K562 (cell line): ENCODE data around the gene NEDD8. TPM values are rescaled to one million over a fixed set of nuclear protein-coding genes. Genes with fewer than 3 reads are reported as not detected.
A peak's percentile ranks its signal among the peaks of the same experiment; 100 is the strongest.

ENCODE experiments used
- BRCA1 ChIP-seq, 2 experiments: fragments of 450-650 bp in 1 of 2; sonication (generic) in 1 of 2; formaldehyde crosslinking in 1 of 2; IDR thresholded peaks; 2 replicates each; pipeline versions ENCODE4 v1.5.0 to v1.6.1; 2017 to 2020; ENCODE audit warnings: mild to moderate bottlenecking in 1 of 2, missing genetic modification reagents in 1 of 2
- CREM ChIP-seq: IDR thresholded peaks from 2 replicates; pipeline ENCODE4 v1.6.1; 2014; ENCODE audit warnings: antibody characterized with exemption, low read depth
- ETV5 ChIP-seq: sonication (generic); formaldehyde crosslinking; IDR thresholded peaks from 2 replicates; pipeline ENCODE4 v1.4.0; 2020; ENCODE audit warnings: low read depth, mild to moderate bottlenecking, missing genetic modification reagents
- HDAC1 ChIP-seq, 2 experiments: fragments of 450-650 bp; IDR thresholded peaks; 2 replicates each; pipeline ENCODE4 v1.6.1; 2016 to 2017; ENCODE audit warnings: inconsistent platforms in 1 of 2, mild to moderate bottlenecking in 1 of 2, moderate library complexity in 1 of 2
- ILF3 ChIP-seq: fragments of 450-650 bp; IDR thresholded peaks from 2 replicates; pipeline ENCODE4 v1.6.1; 2018; ENCODE audit warnings: antibody characterized with exemption, mild to moderate bottlenecking, moderate library complexity, borderline replicate concordance
- ILK ChIP-seq: fragments of 450-650 bp; IDR thresholded peaks from 2 replicates; pipeline ENCODE4 v1.6.1; 2016; ENCODE audit warnings: missing genetic modification characterization, low read depth, mild to moderate bottlenecking, missing compliant biosample characterization, moderate library complexity, borderline replicate concordance
- MAFF ChIP-seq: IDR thresholded peaks from 2 replicates; pipeline ENCODE4 v1.6.1; 2012; ENCODE audit warnings: low read length, improper control_type of control experiment
- MAFG ChIP-seq: fragments of 450-650 bp; conservative IDR thresholded peaks from 2 replicates; pipeline ENCODE4 v1.6.1; 2016; ENCODE audit warnings: missing genetic modification characterization, missing compliant biosample characterization
- MBD2 ChIP-seq: sonication (generic); IDR thresholded peaks from 2 replicates; pipeline ENCODE4 v1.6.1; 2016; ENCODE audit warnings: low read depth, borderline replicate concordance
- MECOM ChIP-seq: fragments of 250-450 bp; sonication (Bioruptor Pico); IDR thresholded peaks from 2 replicates; pipeline ENCODE4 v1.8.0; 2022; ENCODE audit warnings: inconsistent platforms
- MXI1 ChIP-seq: IDR thresholded peaks from 2 replicates; pipeline ENCODE4 v1.6.1; 2011; ENCODE audit warnings: low read depth, mild to moderate bottlenecking, improper control_type of control experiment, low read length
- NFE2 ChIP-seq: IDR thresholded peaks from 2 replicates; pipeline ENCODE4 v1.6.1; 2014; ENCODE audit warnings: antibody characterized with exemption, low read depth
- PHF20 ChIP-seq: fragments of 450-650 bp; IDR thresholded peaks from 2 replicates; pipeline ENCODE4 v1.6.1; 2018; ENCODE audit not compliant: partially characterized antibody
- POLR2A ChIP-seq: fragments of 450-650 bp; conservative IDR thresholded peaks from 2 replicates; pipeline ENCODE4 v1.6.1; 2016
- POLR3A ChIP-seq: IDR thresholded peaks from 2 replicates; pipeline ENCODE4 v1.6.1; 2011; ENCODE audit warnings: borderline replicate concordance, mild to moderate bottlenecking, moderate library complexity; ENCODE audit not compliant: insufficient read length, insufficient read depth; ENCODE audit errors: extremely low read depth
- RNF219 ChIP-seq: fragments of 250-450 bp; sonication (Bioruptor Pico); IDR thresholded peaks from 2 replicates; pipeline ENCODE4 v1.5.0; 2022; ENCODE audit warnings: mild to moderate bottlenecking
- SMARCA4 ChIP-seq: fragments of 450-650 bp; IDR thresholded peaks from 2 replicates; pipeline ENCODE4 v1.6.1; 2016
- TAF1 ChIP-seq: IDR thresholded peaks from 2 replicates; pipeline ENCODE4 v1.6.1; 2011; ENCODE audit warnings: mild to moderate bottlenecking, low read length, moderate library complexity; ENCODE audit not compliant: insufficient read depth, control insufficient read depth, severe bottlenecking; ENCODE audit errors: extremely low read depth
- WHSC1 ChIP-seq: IDR thresholded peaks from one replicate; pipeline ENCODE4 v1.6.1; 2012; ENCODE audit warnings: low read length, control low read depth, inconsistent platforms
- ZFP1 ChIP-seq: fragments of 450-650 bp; formaldehyde crosslinking; IDR thresholded peaks from 2 replicates; pipeline ENCODE4 v1.4.0; 2020; ENCODE audit warnings: mild to moderate bottlenecking, mixed read lengths
- ZNF253 ChIP-seq: fragments of 250-450 bp; sonication (Bioruptor Pico); conservative IDR thresholded peaks from 2 replicates; pipeline ENCODE4 v1.6.1; 2021; ENCODE audit warnings: mild to moderate bottlenecking
- ZNF41 ChIP-seq: fragments of 250-450 bp; sonication (Bioruptor Pico); conservative IDR thresholded peaks from 2 replicates; pipeline ENCODE4 v1.4.0; 2020; ENCODE audit warnings: mild to moderate bottlenecking
- ZNF431 ChIP-seq: sonication (generic); formaldehyde crosslinking; IDR thresholded peaks from 2 replicates; pipeline ENCODE4 v1.8.0; 2022; ENCODE audit warnings: mild to moderate bottlenecking, missing genetic modification reagents
- ZNF76 ChIP-seq: fragments of 250-450 bp; sonication (Bioruptor Pico); IDR thresholded peaks from 2 replicates; pipeline ENCODE4 v1.4.0; 2020; ENCODE audit warnings: mild to moderate bottlenecking, moderate library complexity, borderline replicate concordance
- polyA plus RNA-seq, 8 experiments: library from polyadenylated mRNA; depleted of rRNA in 4 of 8; stranded (reverse) in 5 of 8; unstranded in 3 of 8; fragments of >200 nt; fragmentation: Nextera tagmentation in 2 of 8; fragmentation: Illumina TruSeq in 1 of 8; extraction: Ambion mirVana in 2 of 8; extraction: Trizol in 1 of 8; gene quantifications; 2 replicates each; pipeline versions ENCODE4 v1.2.1 to v1.2.3, GENCODE V29; 2011 to 2014; ENCODE audit warnings: inconsistent platforms in 1 of 8, missing spikeins in 1 of 8
- total RNA-seq, 7 experiments: library from RNA; depleted of rRNA in 6 of 7; stranded (reverse); fragments of >200 nt in 6 of 7; fragmentation: Illumina TruSeq in 2 of 7; extraction: Trizol in 2 of 7; gene quantifications; 2 replicates each; pipeline versions ENCODE4 v1.2.1 to v1.2.3, GENCODE V29; 2011 to 2021; ENCODE audit warnings: low replicate concordance in 1 of 7
- TF ChIP-seq, protein P1 (sequence below): fragments of 250-450 bp; sonication (Bioruptor Pico); IDR thresholded peaks from 2 replicates; pipeline ENCODE4 v1.8.0; 2022; ENCODE audit warnings: moderate library complexity, mild to moderate bottlenecking, inconsistent platforms

The NEDD8 gene
- total and polyA plus RNA-seq, 9 of the 15 experiments (the other 6 are each of a cell fraction or from before 2014, with no cell fraction given) = 142 to 691 (median 260) TPM

- TF ChIP-seq MECOM (no peak), HDAC1 (IDR thresholded peaks at IDR 0.05) (0 out of 4 replicates have a peak, but pooled peaks of 1 of the 2 experiments have one; percentile 40), MAFG (no peak), ZNF253 (CRISPR knock-in tag) (no peak), ZFP1 (no peak), SMARCA4 (no peak), TAF1 (peak; percentile 55), POLR2A (peak; percentile 79), RNF219 (CRISPR knock-in tag) (no peak), BRCA1 (IDR thresholded peaks at IDR 0.05) (no peak), BRCA1 (CRISPR knock-in tag; IDR thresholded peaks at IDR 0.05) (no peak), ZNF41 (CRISPR knock-in tag) (no peak), ILK (tag) (no peak), ETV5 (CRISPR knock-in tag) (peak; percentile 83), ILF3 (no peak; the same call in 1 of the 2 replicates), MBD2 (no peak), NFE2 (0 out of 2 replicates have a peak, but pooled peaks have one; percentile 2), POLR3A (no peak), WHSC1 (no peak), ZNF431 (no peak), ZNF76 (CRISPR knock-in tag) (peak; percentile 20; the same call in 1 of the 2 replicates), MAFF (no peak), MXI1 (peak; percentile 46; the same call in 1 of the 2 replicates), PHF20 (peak; percentile 48), CREM (peak; percentile 82)
- TF ChIP-seq, protein P1, sequence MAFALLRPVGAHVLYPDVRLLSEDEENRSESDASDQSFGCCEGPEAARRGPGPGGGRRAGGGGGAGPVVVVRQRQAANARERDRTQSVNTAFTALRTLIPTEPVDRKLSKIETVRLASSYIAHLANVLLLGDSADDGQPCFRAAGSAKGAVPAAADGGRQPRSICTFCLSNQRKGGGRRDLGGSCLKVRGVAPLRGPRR (CRISPR knock-in tag) = no peak
Observed at GRCh38 chr14:24271134-24271833, 39.1 kb upstream of the NEDD8 start, which contains the start of gene RABGGTA (continued).
